ENCODE data around the gene ZFYVE21. TPM values are rescaled to one million over a fixed set of nuclear protein-coding genes. Genes with fewer than 3 reads are reported as not detected.

ZFYVE21 gene
- total RNA-seq, 1 experiment from 2014 or later: 45.7 TPM

DNA sequence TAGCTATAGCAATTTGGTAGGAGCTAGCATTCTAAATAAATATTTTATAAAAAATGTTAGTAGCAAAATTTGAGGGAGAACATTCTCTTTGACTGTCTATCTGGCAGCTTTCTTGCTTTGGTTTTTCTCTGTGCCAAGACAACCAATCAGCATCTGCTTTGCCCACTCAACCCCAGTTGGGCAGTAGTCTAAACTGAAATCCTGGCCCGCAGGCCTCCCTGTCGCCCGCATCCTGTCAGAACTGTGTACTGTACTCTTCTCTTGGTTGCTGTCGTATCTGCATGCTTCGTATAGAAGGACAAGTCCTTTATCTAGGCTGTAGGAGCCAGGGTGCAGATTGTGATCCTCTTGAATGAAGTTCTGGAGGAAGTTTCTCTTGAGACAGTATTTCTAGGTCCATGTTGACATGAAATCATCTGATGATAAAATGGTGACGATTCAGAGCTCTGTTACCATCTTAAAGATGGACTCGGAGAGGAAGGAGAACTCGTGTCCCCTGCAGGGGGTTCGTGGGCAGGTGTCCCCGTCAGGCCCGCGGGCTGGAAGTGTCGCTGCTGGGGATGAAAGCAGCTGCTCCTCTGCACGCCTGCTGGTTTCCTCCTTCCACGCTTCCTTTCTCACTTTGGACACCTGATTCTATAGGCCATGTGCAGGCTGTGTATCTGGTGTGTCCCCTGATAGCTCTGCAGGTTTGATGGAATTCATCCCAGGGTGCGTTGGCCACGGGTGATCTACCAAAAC is 34.9 kb upstream of the ZFYVE21 start:
- H3K36me3 Mint-ChIP-seq (ENCODE audit: insufficient read depth, unreplicated experiment): peaks cover 41% of the 10 kb centered on the region
- no peak for DNase-seq
- H3K9me3 Mint-ChIP-seq (ENCODE audit: low read depth, unreplicated experiment): no peaks in the 10 kb centered on the region
- TF ChIP-seq, protein P1, sequence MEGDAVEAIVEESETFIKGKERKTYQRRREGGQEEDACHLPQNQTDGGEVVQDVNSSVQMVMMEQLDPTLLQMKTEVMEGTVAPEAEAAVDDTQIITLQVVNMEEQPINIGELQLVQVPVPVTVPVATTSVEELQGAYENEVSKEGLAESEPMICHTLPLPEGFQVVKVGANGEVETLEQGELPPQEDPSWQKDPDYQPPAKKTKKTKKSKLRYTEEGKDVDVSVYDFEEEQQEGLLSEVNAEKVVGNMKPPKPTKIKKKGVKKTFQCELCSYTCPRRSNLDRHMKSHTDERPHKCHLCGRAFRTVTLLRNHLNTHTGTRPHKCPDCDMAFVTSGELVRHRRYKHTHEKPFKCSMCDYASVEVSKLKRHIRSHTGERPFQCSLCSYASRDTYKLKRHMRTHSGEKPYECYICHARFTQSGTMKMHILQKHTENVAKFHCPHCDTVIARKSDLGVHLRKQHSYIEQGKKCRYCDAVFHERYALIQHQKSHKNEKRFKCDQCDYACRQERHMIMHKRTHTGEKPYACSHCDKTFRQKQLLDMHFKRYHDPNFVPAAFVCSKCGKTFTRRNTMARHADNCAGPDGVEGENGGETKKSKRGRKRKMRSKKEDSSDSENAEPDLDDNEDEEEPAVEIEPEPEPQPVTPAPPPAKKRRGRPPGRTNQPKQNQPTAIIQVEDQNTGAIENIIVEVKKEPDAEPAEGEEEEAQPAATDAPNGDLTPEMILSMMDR (IDR thresholded peaks at IDR 0.05; ENCODE audit: unreplicated experiment): no peak
- no peaks in the 10 kb centered on the region for H3K27me3 Mint-ChIP-seq (ENCODE audit: unreplicated experiment)
- H3K27ac Mint-ChIP-seq (ENCODE audit: unreplicated experiment): no peak overlapping the region
- no TSS peak for BruUV-seq (replicated peaks)
- CTCF ChIA-PET: interaction anchor here (0.6 to 0.7 kb wide), 4 partner anchors 13 to 1196 kb away, joined by 4 to 7 read pairs (median 4); no protein-coding TSS in a partner anchor
- H3K4me1 Mint-ChIP-seq (ENCODE audit: low read depth, unreplicated experiment): no peaks in the 10 kb centered on the region
- H3K4me3 Mint-ChIP-seq (ENCODE audit: low read depth, unreplicated experiment): no peak overlapping the region
- intact Hi-C loops (cut with micrococcal nuclease; ENCODE audit: unreplicated experiment): no loop called here

DNA sequence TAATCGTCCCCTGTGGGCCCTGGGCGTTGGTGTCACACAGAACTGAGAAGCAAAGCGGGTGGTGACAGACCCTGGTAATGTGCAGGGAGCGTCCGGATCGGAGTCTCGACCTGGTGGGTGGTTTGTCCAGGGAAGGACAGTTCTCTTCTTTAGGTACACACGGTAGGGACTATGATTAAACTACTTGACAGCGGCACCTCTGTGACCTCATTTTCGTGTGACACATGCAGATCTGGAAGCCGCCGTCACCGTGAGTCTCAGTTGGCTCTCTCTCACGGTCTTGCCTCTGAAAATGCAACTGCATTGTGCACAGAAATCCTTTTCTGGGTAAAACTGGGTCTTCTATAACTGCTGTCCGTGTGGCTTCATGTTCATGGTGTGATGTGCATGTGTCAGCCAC is 32.5 kb upstream of the ZFYVE21 start:
- intact Hi-C loops (cut with micrococcal nuclease; ENCODE audit: unreplicated experiment): no loop called here

DNA sequence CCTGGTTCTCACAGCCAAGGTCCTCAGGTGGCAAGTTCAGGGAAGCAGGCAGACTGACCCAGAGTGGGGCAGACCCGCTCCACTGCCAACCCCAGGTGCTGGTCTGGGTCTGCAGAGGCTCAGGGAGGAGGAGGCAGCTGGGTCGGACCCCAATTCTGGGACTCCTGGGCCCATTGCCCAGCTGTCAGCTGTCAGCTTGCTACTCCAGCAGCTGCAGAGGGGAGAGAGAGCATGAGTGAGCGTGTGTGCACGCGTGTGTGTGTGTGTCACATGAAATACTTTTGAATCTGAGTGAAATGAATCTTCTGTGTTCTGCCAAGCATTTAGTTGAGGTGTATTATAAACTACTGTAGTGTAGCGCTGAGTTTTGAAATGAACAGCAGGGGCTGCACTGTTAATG is 31.1 kb upstream of the ZFYVE21 start:
- DNase-seq: no peak
- no TSS peak for BruUV-seq (replicated peaks)
- CTCF ChIA-PET: no interaction called here
- intact Hi-C loops (cut with micrococcal nuclease; ENCODE audit: unreplicated experiment): no loop called here
- Mint-ChIP-seq H3K4me3 (ENCODE audit: low read depth, unreplicated experiment) (no peak overlapping the region), H3K9me3 (ENCODE audit: low read depth, unreplicated experiment) (no peaks in the 10 kb centered on the region), H3K4me1 (ENCODE audit: low read depth, unreplicated experiment) (no peaks in the 10 kb centered on the region), H3K27ac (ENCODE audit: unreplicated experiment) (no peak overlapping the region), H3K36me3 (ENCODE audit: insufficient read depth, unreplicated experiment) (peaks cover 34% of the 10 kb centered on the region), H3K27me3 (ENCODE audit: unreplicated experiment) (no peaks in the 10 kb centered on the region)
- TF ChIP-seq, protein P1 (IDR thresholded peaks at IDR 0.05; ENCODE audit: unreplicated experiment): no peak

More for the DNA sequence above, 32.5 kb upstream of the ZFYVE21 start:
- CTCF ChIA-PET: no interaction called here
- no peaks in the 10 kb centered on the region for H3K4me1 Mint-ChIP-seq (ENCODE audit: low read depth, unreplicated experiment)
- no peak overlapping the region for H3K4me3 Mint-ChIP-seq (ENCODE audit: low read depth, unreplicated experiment)
- no TSS peak for BruUV-seq (replicated peaks)
- no peak overlapping the region for H3K27ac Mint-ChIP-seq (ENCODE audit: unreplicated experiment)
- H3K27me3 Mint-ChIP-seq (ENCODE audit: unreplicated experiment): no peaks in the 10 kb centered on the region
- no peak for DNase-seq
- peaks cover 40% of the 10 kb centered on the region for H3K36me3 Mint-ChIP-seq (ENCODE audit: insufficient read depth, unreplicated experiment)
- TF ChIP-seq, protein P1 (IDR thresholded peaks at IDR 0.05; ENCODE audit: unreplicated experiment): no peak
- H3K9me3 Mint-ChIP-seq (ENCODE audit: low read depth, unreplicated experiment): no peaks in the 10 kb centered on the region

DNA sequence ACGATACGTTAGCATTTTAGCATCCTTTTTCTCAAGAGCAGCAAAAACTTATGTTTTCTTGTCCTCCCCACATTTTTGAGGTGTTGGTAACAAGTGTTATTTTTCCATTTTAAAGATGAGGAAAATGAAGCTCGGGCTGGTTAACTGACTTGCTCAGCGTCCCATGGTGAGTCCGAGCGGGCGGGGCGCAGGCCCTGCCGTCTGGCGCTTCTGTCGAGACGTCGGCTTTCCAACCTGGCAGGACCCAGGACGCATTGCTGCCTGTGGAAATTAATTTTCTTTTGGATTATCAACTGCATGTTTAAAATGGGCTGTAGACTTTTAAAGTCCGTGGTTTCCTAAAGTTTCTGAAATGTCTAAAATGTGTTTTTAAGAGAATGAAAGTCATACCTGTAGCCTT is 30.7 kb upstream of the ZFYVE21 start:
- intact Hi-C loops (cut with micrococcal nuclease; ENCODE audit: unreplicated experiment): no loop called here
- Mint-ChIP-seq H3K27me3 (ENCODE audit: unreplicated experiment) (no peaks in the 10 kb centered on the region), H3K4me3 (ENCODE audit: low read depth, unreplicated experiment) (no peak overlapping the region), H3K4me1 (ENCODE audit: low read depth, unreplicated experiment) (no peaks in the 10 kb centered on the region), H3K36me3 (ENCODE audit: insufficient read depth, unreplicated experiment) (peaks cover 37% of the 10 kb centered on the region), H3K9me3 (ENCODE audit: low read depth, unreplicated experiment) (no peaks in the 10 kb centered on the region), H3K27ac (ENCODE audit: unreplicated experiment) (no peak overlapping the region)
- no peak for DNase-seq
- BruUV-seq (replicated peaks): no TSS peak
- TF ChIP-seq, protein P1 (IDR thresholded peaks at IDR 0.05; ENCODE audit: unreplicated experiment): no peak
- CTCF ChIA-PET: no interaction called here
